DND-41 (cell line): ENCODE measurements around the gene CAPG.

Experiments used
- ATAC-seq: fragments of 200-7000 bp; cut with Tn5 transposase; 3 replicates; pipeline ENCODE4 v1.9.1; 2021; ENCODE audit warnings: low read depth; ENCODE audit not compliant: insufficient read depth
- DNase-seq: peaks from one replicate; pipeline ENCODE4 v3.0.0-alpha.2; 2020
- H2AFZ ChIP-seq: 2 replicates; pipeline ENCODE4 v1.6.0; 2012; ENCODE audit warnings: low read depth, low read length
- H3K27ac ChIP-seq: 2 replicates; pipeline ENCODE4 v1.5.1; 2012; ENCODE audit warnings: low read length, inconsistent platforms
- H3K27me3 ChIP-seq: fragments of 200-600 bp; sonication (generic); 2 replicates; pipeline ENCODE4 v1.6.0; 2012; ENCODE audit warnings: low read length, mild to moderate bottlenecking, inconsistent platforms; ENCODE audit not compliant: insufficient read depth, poor library complexity
- H3K36me3 ChIP-seq: 2 replicates; pipeline ENCODE4 v1.5.1; 2012; ENCODE audit warnings: low read length, inconsistent platforms; ENCODE audit not compliant: insufficient read depth
- H3K4me1 ChIP-seq: 2 replicates; pipeline ENCODE4 v1.5.1; 2012; ENCODE audit warnings: mild to moderate bottlenecking, low read length; ENCODE audit not compliant: insufficient read depth
- H3K4me2 ChIP-seq: 2 replicates; pipeline ENCODE4 v1.6.0; 2012; ENCODE audit warnings: mild to moderate bottlenecking, moderate library complexity, low read length, inconsistent platforms; ENCODE audit not compliant: insufficient read depth
- H3K4me3 ChIP-seq, 2 experiments: fragments of 200-600 bp in 1 of 2; shearing (Covaris generic) in 1 of 2; 2 replicates each; pipeline ENCODE4 v1.5.1; 2012 to 2016; ENCODE audit warnings: inconsistent platforms in 2 of 2, low read length in 2 of 2, mild to moderate bottlenecking in 2 of 2, low read depth in 1 of 2, moderate library complexity in 1 of 2
- H3K79me2 ChIP-seq: 2 replicates; pipeline ENCODE4 v1.6.0; 2012; ENCODE audit warnings: low read length, inconsistent platforms; ENCODE audit not compliant: insufficient read depth
- H3K9ac ChIP-seq: 2 replicates; pipeline ENCODE4 v1.6.0; 2012; ENCODE audit warnings: low read depth, mild to moderate bottlenecking, inconsistent platforms, low read length, moderate library complexity
- H3K9me3 ChIP-seq: 2 replicates; pipeline ENCODE4 v1.5.1; 2012; ENCODE audit warnings: low read length, moderate library complexity, mild to moderate bottlenecking, inconsistent platforms; ENCODE audit not compliant: insufficient read depth, severe bottlenecking
- H4K20me1 ChIP-seq: 2 replicates; pipeline ENCODE4 v1.6.0; 2012; ENCODE audit warnings: low read length; ENCODE audit not compliant: insufficient read depth
- EZH2 ChIP-seq: IDR thresholded peaks from 3 replicates; pipeline ENCODE4 v1.6.1; 2012; ENCODE audit warnings: borderline replicate concordance, low read depth, mild to moderate bottlenecking, moderate library complexity, low read length, inconsistent platforms; ENCODE audit not compliant: severe bottlenecking
- TF ChIP-seq, protein P1 (sequence below): IDR thresholded peaks from 2 replicates; pipeline ENCODE4 v1.5.1; 2012; ENCODE audit warnings: borderline replicate concordance, low read length, moderate library complexity, mild to moderate bottlenecking; ENCODE audit not compliant: poor library complexity, severe bottlenecking; ENCODE audit errors: extremely low read depth

Gene CAPG

DNA sequence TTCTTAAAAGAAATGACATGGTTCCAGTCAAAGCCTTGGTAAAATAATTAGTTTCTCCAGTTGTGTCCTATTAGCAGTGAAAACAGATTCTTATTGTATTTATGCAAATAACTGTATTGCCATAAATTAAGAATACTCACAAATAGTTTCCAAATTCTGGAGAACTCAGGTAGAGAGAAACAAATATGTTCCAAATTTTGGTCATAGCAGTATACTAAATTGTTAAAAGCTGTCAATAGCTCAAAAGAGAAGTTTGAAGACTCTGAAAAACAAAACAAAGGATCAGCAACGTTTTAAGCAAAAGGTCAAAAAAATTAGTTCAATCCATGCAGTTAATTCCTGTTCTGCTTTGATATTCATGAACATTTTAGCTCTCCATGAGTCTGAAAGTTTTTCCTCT lies 30.1 kb downstream of the CAPG start:
- H3K27me3 ChIP-seq: no peaks in the 10 kb centered on the region
- peaks cover 47% of the 10 kb centered on the region for H3K36me3 ChIP-seq
- H3K9ac ChIP-seq: no peak overlapping the region
- H3K79me2 ChIP-seq: no peaks in the 10 kb centered on the region
- no peak overlapping the region for H2AFZ ChIP-seq
- peaks cover 15% of the 10 kb centered on the region for H3K9me3 ChIP-seq
- ATAC-seq (no peak), DNase-seq (no peak)
- H4K20me1 ChIP-seq: no peaks in the 10 kb centered on the region
- no peaks in the 10 kb centered on the region for H3K4me1 ChIP-seq
- TF ChIP-seq, protein P1, sequence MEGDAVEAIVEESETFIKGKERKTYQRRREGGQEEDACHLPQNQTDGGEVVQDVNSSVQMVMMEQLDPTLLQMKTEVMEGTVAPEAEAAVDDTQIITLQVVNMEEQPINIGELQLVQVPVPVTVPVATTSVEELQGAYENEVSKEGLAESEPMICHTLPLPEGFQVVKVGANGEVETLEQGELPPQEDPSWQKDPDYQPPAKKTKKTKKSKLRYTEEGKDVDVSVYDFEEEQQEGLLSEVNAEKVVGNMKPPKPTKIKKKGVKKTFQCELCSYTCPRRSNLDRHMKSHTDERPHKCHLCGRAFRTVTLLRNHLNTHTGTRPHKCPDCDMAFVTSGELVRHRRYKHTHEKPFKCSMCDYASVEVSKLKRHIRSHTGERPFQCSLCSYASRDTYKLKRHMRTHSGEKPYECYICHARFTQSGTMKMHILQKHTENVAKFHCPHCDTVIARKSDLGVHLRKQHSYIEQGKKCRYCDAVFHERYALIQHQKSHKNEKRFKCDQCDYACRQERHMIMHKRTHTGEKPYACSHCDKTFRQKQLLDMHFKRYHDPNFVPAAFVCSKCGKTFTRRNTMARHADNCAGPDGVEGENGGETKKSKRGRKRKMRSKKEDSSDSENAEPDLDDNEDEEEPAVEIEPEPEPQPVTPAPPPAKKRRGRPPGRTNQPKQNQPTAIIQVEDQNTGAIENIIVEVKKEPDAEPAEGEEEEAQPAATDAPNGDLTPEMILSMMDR: no peak
- no peak for TF ChIP-seq EZH2
- H3K4me3 ChIP-seq: no peak overlapping the region
- no peak overlapping the region for H3K4me2 ChIP-seq
- H3K27ac ChIP-seq: no peak overlapping the region

DNA sequence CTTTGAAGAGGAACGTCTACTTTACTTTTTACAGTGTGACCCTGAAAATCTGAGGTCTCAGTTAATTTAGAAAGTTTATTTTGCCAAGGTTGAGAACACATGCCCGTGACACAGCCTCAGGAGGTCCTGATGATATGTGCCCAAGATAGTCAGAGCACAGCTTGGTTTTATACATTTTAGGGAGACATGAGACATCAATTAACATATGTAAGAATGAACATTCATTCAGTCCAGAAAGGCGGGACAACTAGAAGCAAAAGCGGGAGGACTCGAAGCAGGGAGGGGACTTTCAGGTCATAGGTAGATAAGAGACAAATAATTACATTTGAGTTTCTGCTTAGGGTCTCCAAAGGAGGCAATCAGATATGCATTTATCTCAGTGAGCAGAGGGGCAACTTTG lies 31.9 kb downstream of the CAPG start:
- Histone ChIP-seq H3K9ac (no peak overlapping the region), H3K4me2 (no peak overlapping the region), H4K20me1 (no peaks in the 10 kb centered on the region), H3K9me3 (peaks cover 15% of the 10 kb centered on the region), H2AFZ (no peak overlapping the region), H3K79me2 (no peaks in the 10 kb centered on the region), H3K4me1 (no peaks in the 10 kb centered on the region), H3K27ac (no peak overlapping the region), H3K36me3 (peaks cover 36% of the 10 kb centered on the region), H3K4me3 (no peak overlapping the region), H3K27me3 (no peaks in the 10 kb centered on the region)
- TF ChIP-seq, protein P1: no peak
- no peak for TF ChIP-seq EZH2
- ATAC-seq (no peak), DNase-seq (no peak)

DNA sequence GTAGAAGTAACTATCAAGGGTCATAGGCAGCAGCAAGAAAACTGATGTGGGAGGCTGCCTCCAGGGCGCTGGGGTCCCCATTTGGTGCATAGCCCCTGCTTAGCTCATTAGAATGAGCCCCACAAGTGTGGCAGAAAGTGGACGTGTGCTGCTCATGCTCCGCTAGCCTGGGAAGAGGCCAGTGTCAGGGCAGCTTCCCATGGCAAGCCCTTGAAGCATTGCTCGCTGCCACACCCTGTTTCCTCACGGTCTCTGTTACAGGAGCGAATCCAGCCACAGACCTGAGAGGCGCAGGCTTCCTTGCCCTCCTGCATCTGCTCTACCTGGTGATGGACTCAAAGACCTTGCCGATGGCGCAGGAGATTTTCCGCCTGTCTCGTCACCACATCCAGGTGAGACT lies 33.1 kb downstream of the CAPG start:
- no peak for TF ChIP-seq EZH2
- TF ChIP-seq, protein P1: no peak
- Histone ChIP-seq H3K9ac (no peak overlapping the region), H3K36me3 (peaks cover 36% of the 10 kb centered on the region), H3K27me3 (no peaks in the 10 kb centered on the region), H3K79me2 (no peaks in the 10 kb centered on the region), H4K20me1 (no peaks in the 10 kb centered on the region), H3K4me2 (no peak overlapping the region), H3K4me1 (no peaks in the 10 kb centered on the region), H3K27ac (no peak overlapping the region), H3K9me3 (peaks cover 15% of the 10 kb centered on the region), H3K4me3 (no peak overlapping the region), H2AFZ (no peak overlapping the region)
- DNase-seq (no peak), ATAC-seq (no peak)

DNA sequence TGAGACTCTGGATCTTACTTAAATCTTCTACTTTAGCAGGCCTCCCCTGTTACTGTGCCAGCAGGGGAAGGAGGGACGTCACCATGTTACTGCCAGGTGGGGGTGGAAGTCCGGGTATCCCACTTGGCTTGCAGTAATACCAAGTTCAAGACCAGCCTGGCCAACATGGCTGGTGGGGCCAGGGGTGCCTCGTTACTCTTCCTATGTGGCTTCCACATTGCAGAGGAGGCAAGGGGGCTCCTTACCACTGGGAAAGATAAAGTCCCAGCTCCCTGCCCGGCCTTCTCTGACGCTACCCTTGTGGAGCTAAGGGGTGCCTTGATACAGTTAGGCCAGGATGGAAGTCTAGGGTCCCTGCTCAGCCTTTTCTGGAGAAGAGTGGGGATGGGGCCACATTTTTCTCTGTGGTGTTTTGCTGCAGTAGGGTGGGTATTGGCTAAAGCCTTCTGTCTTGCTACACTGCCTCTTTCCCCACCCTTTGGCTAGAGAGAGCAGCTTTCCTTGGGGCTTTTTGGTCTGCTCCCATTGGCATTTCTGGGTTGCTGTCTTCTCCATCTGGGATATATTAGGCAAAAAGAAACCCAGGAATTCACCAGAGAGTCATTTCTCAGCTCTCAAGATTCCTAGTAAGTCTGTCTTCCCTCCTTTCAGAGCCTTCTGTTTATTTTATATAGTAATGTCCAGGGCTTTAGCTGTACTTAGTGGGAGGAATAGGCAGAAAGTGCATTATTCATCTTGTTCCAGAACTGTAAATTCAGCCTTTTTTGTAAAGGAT lies 33.7 kb downstream of the CAPG start:
- TF ChIP-seq EZH2: no peak
- TF ChIP-seq, protein P1: no peak
- Histone ChIP-seq H3K4me3 (no peak overlapping the region), H3K4me2 (no peak overlapping the region), H3K27ac (no peak overlapping the region), H3K36me3 (peaks cover 36% of the 10 kb centered on the region), H4K20me1 (no peaks in the 10 kb centered on the region), H3K9ac (no peak overlapping the region), H3K27me3 (no peaks in the 10 kb centered on the region), H3K4me1 (no peaks in the 10 kb centered on the region), H3K79me2 (no peaks in the 10 kb centered on the region), H3K9me3 (peaks cover 15% of the 10 kb centered on the region), H2AFZ (no peak overlapping the region)
- ATAC-seq: no peak
- no peak for DNase-seq
